HG02840 (cell line): ENCODE data around the gene SOX30.

Source experiments
- ATAC-seq: cut with Tn5 transposase; IDR thresholded peaks from one replicate; pipeline ENCODE4 v1.9.1; 2021; ENCODE audit warnings: mild to moderate bottlenecking, moderate library complexity, moderate number of reproducible peaks; ENCODE audit not compliant: unreplicated experiment, low FRiP score

Gene SOX30

GRCh38 chr5:157581901-157582300 is 70.3 kb downstream of the SOX30 start:
- no peak for ATAC-seq

GRCh38 chr5:157578079-157578780 is 74.0 kb downstream of the SOX30 start:
- no peak for ATAC-seq

- ATAC-seq, result no peak
Measured at GRCh38 chr5:157576678-157577077, 75.6 kb downstream of the SOX30 start.
